NCI-H1092 treated with DMSO at 0.1 percent for 48 hours (cell line): ENCODE data around the gene CBX5.
A peak's percentile ranks its signal among the peaks of the same experiment; 100 is the strongest.
"Not testable (repeated sequence)": the region's sequence is repeated elsewhere in the genome, so short reads cannot be mapped to it uniquely, and the experiment has no call there.

Source experiments
- DNase-seq: peaks from one replicate; lab custom pipeline; 2025; lab: John Stamatoyannopoulos, UW

The CBX5 gene

GRCh38 chr12:54197431-54197909 is 82.5 kb downstream of the CBX5 start:
- no peak for DNase-seq

- DNase-seq: no peak
These were observed 82.9 kb downstream of the CBX5 start for GRCh38 chr12:54197010-54197409.

GRCh38 chr12:54196396-54196795 is 83.5 kb downstream of the CBX5 start:
- no peak for DNase-seq

GRCh38 chr12:54195737-54196347 is 84.1 kb downstream of the CBX5 start:
- peak; percentile 39 for DNase-seq

GRCh38 chr12:54195080-54195736 is 84.7 kb downstream of the CBX5 start:
- no peak for DNase-seq

GRCh38 chr12:54194611-54195010 is 85.3 kb downstream of the CBX5 start:
- not testable (repeated sequence) for DNase-seq

- DNase-seq: no peak
These were observed 86.5 kb downstream of the CBX5 start for GRCh38 chr12:54193434-54193833.

- DNase-seq: peak; percentile 92
These were observed 88.3 kb downstream of the CBX5 start for GRCh38 chr12:54191550-54192022.

GRCh38 chr12:54191126-54191525 is 88.8 kb downstream of the CBX5 start:
- no peak for DNase-seq

GRCh38 chr12:54189198-54189539 is 90.8 kb downstream of the CBX5 start:
- no peak for DNase-seq

GRCh38 chr12:54187075-54187474 is 92.8 kb downstream of the CBX5 start:
- DNase-seq: no peak

- DNase-seq: no peak
These were observed 94.0 kb downstream of the CBX5 start for GRCh38 chr12:54185919-54186318.

- not testable (repeated sequence) for DNase-seq
These were observed 94.6 kb downstream of the CBX5 start for GRCh38 chr12:54185297-54185696.

GRCh38 chr12:54184024-54184805 is 95.7 kb downstream of the CBX5 start:
- DNase-seq: no peak

- no peak for DNase-seq
These were observed 96.9 kb downstream of the CBX5 start for GRCh38 chr12:54182981-54183380.

- DNase-seq: no peak
These were observed 97.8 kb downstream of the CBX5 start for GRCh38 chr12:54182086-54182485.
